IgD-negative memory B cell (primary cell): Measurements from ENCODE around the gene PRDM1. TPM values are rescaled to one million over a fixed set of nuclear protein-coding genes. Genes with fewer than 3 reads are reported as not detected.

Experiments used
- H3K27ac Mint-ChIP-seq, 3 donors: one replicate each; pipeline ENCODE4 v1.8.0; 2020 to 2022; ENCODE audit warnings: mild to moderate bottlenecking in 3 of 3, mixed read lengths in 3 of 3, moderate library complexity in 1 of 3
- H3K27me3 Mint-ChIP-seq: one replicate; pipeline ENCODE4 v1.8.0; 2021; ENCODE audit warnings: mixed read lengths
- H3K36me3 Mint-ChIP-seq: one replicate; pipeline ENCODE4 v1.8.0; 2020; ENCODE audit warnings: mild to moderate bottlenecking, mixed read lengths
- H3K4me1 Mint-ChIP-seq, 3 donors: one replicate each; pipeline ENCODE4 v1.8.0; 2020 to 2022; ENCODE audit warnings: mixed read lengths in 3 of 3, mild to moderate bottlenecking in 1 of 3
- H3K4me3 Mint-ChIP-seq, 4 donors: one replicate each; pipeline ENCODE4 v1.8.0; 2020 to 2022; ENCODE audit warnings: mild to moderate bottlenecking in 4 of 4, mixed read lengths in 4 of 4, moderate library complexity in 3 of 4
- H3K9me3 Mint-ChIP-seq, 3 donors: one replicate each; pipeline ENCODE4 v1.8.0; 2020 to 2021; ENCODE audit warnings: mixed read lengths in 3 of 3, mild to moderate bottlenecking in 1 of 3
- polyA plus RNA-seq: library from polyadenylated mRNA; unstranded; fragments of 300-500 nt; fragmentation: Illumina TruSeq; gene quantifications from one replicate; pipeline ENCODE4 v1.2.3, GENCODE V29; 2021

Gene PRDM1
- polyA plus RNA-seq, 1 donor from 2014 or later = 11.0 TPM

DNA sequence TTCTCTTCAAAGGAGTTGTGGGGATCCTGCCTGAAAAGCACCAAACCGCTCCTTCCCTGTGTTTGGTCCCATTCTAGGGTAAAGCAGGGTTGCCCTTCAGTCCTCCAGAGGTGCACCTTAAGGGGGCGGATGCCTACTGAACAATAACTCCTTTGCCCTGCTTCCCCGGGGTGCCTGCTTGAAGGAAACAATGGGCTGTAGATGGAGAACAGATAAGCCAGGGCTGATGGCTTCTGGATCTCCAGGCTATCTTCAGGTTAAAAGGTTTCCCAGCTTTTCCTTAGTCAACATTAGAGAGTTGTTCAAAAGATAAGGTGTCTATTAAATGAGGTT lies 5.4 kb upstream of the PRDM1 start:
- H3K36me3 Mint-ChIP-seq = no peaks in the 10 kb centered on the region
- no peaks in the 10 kb centered on the region for H3K9me3 Mint-ChIP-seq
- H3K27me3 Mint-ChIP-seq = peaks cover 2% of the 10 kb centered on the region
- H3K27ac Mint-ChIP-seq = peak overlapping the region in 1 of 3 donors; percentile 14
- no peak overlapping the region for H3K4me3 Mint-ChIP-seq
- peaks cover 13 to 18% (median 16%) of the 10 kb centered on the region in 3 donors for H3K4me1 Mint-ChIP-seq

- H3K9me3 Mint-ChIP-seq = no peaks in the 10 kb centered on the region
- H3K4me3 Mint-ChIP-seq = no peak overlapping the region
- H3K36me3 Mint-ChIP-seq = no peaks in the 10 kb centered on the region
- peaks cover 20 to 24% (median 21%) of the 10 kb centered on the region in 3 donors for H3K4me1 Mint-ChIP-seq
- peaks cover 4% of the 10 kb centered on the region for H3K27me3 Mint-ChIP-seq
- no peak overlapping the region for H3K27ac Mint-ChIP-seq
Observed at GRCh38 chr6:106081715-106082114, 4.4 kb upstream of the PRDM1 start.

GRCh38 chr6:106082735-106083398 lies 3.3 kb upstream of the PRDM1 start:
- no peaks in the 10 kb centered on the region for H3K36me3 Mint-ChIP-seq
- peaks cover 21 to 26% (median 25%) of the 10 kb centered on the region in 3 donors for H3K4me1 Mint-ChIP-seq
- H3K27ac Mint-ChIP-seq = no peak overlapping the region
- H3K4me3 Mint-ChIP-seq = no peak overlapping the region
- peaks cover 9% of the 10 kb centered on the region for H3K27me3 Mint-ChIP-seq
- H3K9me3 Mint-ChIP-seq = no peaks in the 10 kb centered on the region

DNA sequence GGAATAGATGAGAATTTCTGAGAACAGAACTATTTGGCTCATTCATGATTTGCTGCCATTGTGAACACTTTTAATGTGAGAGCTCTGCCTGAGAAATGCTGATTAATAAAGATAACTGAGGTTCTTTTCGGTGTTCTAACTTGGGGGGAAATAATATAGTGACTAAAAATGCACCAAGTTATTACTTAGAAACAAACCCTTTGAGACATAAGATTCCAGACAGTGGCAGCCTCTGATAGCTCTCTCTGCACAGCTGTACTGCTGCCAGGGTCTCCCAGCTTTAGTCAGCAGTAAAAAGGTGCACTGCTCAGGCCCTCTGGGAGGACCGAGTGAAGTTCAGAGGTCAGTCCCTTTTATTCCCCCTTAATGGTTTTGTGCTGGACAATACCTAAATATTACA lies 2.5 kb upstream of the PRDM1 start:
- H3K36me3 Mint-ChIP-seq = no peaks in the 10 kb centered on the region
- no peak overlapping the region for H3K27ac Mint-ChIP-seq
- H3K4me3 Mint-ChIP-seq = peak overlapping the region in 1 of 4 donors; percentile 56
- peaks cover 21 to 26% (median 25%) of the 10 kb centered on the region in 3 donors for H3K4me1 Mint-ChIP-seq
- peaks cover 9% of the 10 kb centered on the region for H3K27me3 Mint-ChIP-seq
- H3K9me3 Mint-ChIP-seq = no peaks in the 10 kb centered on the region

- Mint-ChIP-seq H3K4me3 (peak overlapping the region; percentile 12 to 98 (median 56)), H3K27ac (peak overlapping the region; percentile 2 to 86 (median 64)), H3K9me3 (no peaks in the 10 kb centered on the region), H3K4me1 (peaks cover 21 to 26% (median 25%) of the 10 kb centered on the region in 3 donors), H3K36me3 (no peaks in the 10 kb centered on the region), H3K27me3 (peaks cover 9% of the 10 kb centered on the region)
Observed at GRCh38 chr6:106084106-106084988, 1.8 kb upstream of the PRDM1 start.

- Mint-ChIP-seq H3K36me3 (no peaks in the 10 kb centered on the region), H3K27me3 (peaks cover 9% of the 10 kb centered on the region), H3K4me3 (peak overlapping the region; percentile 78 to 98 (median 89)), H3K27ac (peak overlapping the region; percentile 2 to 95 (median 64)), H3K9me3 (no peaks in the 10 kb centered on the region), H3K4me1 (peaks cover 26 to 31% (median 29%) of the 10 kb centered on the region in 3 donors)
Observed at GRCh38 chr6:106084989-106085691, 996 bp upstream of the PRDM1 start.

GRCh38 chr6:106085692-106085983 lies 498 bp upstream of the PRDM1 start:
- Mint-ChIP-seq H3K27me3 (peaks cover 9% of the 10 kb centered on the region), H3K4me1 (peaks cover 31 to 35% (median 34%) of the 10 kb centered on the region in 3 donors), H3K9me3 (no peaks in the 10 kb centered on the region)

GRCh38 chr6:106086814-106087175 lies 659 bp downstream of the PRDM1 start:
- H3K27ac Mint-ChIP-seq = no peak overlapping the region
- H3K4me1 Mint-ChIP-seq = peaks cover 37 to 42% (median 41%) of the 10 kb centered on the region in 3 donors
- no peaks in the 10 kb centered on the region for H3K9me3 Mint-ChIP-seq
- H3K27me3 Mint-ChIP-seq = peaks cover 8% of the 10 kb centered on the region
- peak overlapping the region in 3 of 4 donors; percentile 73 to 91 (median 88) for H3K4me3 Mint-ChIP-seq
- no peaks in the 10 kb centered on the region for H3K36me3 Mint-ChIP-seq

More at GRCh38 chr6:106085692-106085983, 498 bp upstream of the PRDM1 start:
- Mint-ChIP-seq H3K36me3 (no peaks in the 10 kb centered on the region), H3K27ac (peak overlapping the region; percentile 42 to 95 (median 87)), H3K4me3 (peak overlapping the region; percentile 78 to 98 (median 89))

DNA sequence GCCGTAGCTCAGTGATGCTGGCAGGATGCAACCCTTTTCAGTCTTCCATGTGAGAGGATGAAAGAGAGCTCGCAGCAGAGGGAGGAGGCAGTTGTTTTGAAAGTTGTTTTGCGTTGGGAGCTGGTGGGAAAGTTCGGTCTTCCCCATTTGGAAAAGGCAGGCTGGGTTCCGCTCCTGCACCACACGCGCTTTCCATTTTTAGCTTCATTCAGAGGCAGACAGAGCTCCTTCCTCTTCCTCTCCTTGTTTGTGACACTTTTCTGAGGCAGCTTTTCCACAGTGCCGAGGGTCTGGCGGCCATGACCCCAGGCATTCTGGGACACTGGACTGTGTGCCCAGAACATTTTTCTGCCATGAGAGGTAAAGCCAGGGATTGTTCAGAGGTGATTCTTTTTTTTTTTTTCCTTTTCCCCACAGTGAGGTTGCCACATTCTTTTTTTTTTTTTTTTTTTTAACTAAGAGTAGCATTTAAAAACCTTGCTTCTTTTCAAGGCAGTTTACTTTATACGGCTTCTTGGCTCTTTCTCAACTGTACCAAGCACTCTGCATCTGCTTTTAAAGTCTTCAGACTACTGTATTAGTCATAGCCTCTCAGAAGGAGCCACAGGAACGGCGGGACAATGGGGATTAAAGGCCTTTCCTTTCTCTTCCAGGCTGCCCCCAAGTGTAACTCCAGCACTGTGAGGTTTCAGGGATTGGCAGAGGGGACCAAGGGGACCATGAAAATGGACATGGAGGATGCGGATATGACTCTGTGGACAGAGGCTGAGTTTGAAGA lies 1.6 kb downstream of the PRDM1 start:
- Mint-ChIP-seq H3K4me3 (peak overlapping the region; percentile 29 to 91 (median 80)), H3K36me3 (no peaks in the 10 kb centered on the region), H3K4me1 (peaks cover 38 to 46% (median 43%) of the 10 kb centered on the region in 3 donors), H3K27ac (peak overlapping the region in 1 of 3 donors; percentile 43), H3K27me3 (peaks cover 7% of the 10 kb centered on the region), H3K9me3 (no peaks in the 10 kb centered on the region)

- peak overlapping the region; percentile 62 to 89 (median 70) for H3K4me3 Mint-ChIP-seq
- peak overlapping the region in 2 of 3 donors; percentile 15 to 59 for H3K27ac Mint-ChIP-seq
- H3K4me1 Mint-ChIP-seq = peaks cover 40 to 52% (median 45%) of the 10 kb centered on the region in 3 donors
Observed at GRCh38 chr6:106090001-106090400, 3.9 kb downstream of the PRDM1 start.

DNA sequence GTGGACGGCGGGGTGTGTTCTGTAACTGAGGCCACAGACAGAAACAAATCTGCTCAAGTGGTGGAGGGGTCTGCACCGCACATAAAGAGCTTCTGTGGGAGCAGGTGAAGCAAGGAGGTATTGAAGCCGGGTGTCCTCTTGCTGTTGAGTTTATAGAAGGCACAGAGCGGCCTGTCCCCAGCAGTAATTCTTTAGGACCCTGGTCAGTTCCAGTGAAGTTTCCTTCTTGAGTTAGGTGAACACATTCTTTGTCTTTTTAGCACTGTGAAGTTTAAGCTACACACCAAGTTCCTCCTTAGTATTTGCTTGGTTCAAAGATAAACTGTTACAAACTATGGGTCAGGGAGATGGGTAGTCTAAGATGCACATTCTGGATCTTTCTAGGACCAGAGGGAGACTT lies 6.1 kb downstream of the PRDM1 start:
- Mint-ChIP-seq H3K4me3 (peak overlapping the region in 3 of 4 donors; percentile 31 to 69 (median 48)), H3K9me3 (no peaks in the 10 kb centered on the region), H3K36me3 (no peaks in the 10 kb centered on the region), H3K27ac (no peak overlapping the region), H3K4me1 (peaks cover 34 to 54% (median 43%) of the 10 kb centered on the region in 3 donors), H3K27me3 (peaks cover 5% of the 10 kb centered on the region)

More at GRCh38 chr6:106090001-106090400, 3.9 kb downstream of the PRDM1 start:
- H3K36me3 Mint-ChIP-seq = no peaks in the 10 kb centered on the region
- H3K27me3 Mint-ChIP-seq = peaks cover 7% of the 10 kb centered on the region
- no peaks in the 10 kb centered on the region for H3K9me3 Mint-ChIP-seq

DNA sequence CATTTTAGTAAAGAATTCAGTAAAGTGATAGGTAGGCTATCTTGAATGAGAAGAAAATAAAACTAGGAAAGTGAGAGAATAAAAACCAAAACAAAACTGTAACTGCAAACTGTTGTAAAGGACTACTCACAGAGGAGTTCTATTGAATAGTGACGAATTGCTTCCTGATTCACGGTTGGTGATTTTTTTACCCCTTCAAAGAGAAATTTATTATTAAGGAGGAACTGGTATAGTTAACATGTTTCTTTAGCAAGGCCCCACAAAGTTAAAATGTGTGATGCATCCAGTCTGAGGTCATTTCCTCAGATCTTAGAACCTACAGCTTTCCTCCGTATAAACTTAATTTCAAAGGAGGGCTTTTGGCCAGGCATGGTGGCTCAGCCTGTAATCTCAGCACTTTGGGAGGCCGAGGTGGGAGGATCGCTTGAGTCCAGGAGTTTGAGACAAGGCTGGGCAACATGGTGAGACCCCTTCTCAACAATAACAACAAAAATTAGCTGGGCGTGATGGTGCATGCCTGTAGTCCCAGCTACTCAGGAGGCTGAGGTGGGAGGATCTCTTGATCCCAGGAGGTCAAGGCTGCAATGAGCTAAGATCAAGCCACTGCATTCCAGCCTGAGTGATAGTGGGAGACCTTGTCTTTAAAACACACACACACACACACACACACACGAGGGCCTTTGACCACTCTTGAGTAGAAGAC lies 8.3 kb downstream of the PRDM1 start:
- Mint-ChIP-seq H3K36me3 (no peaks in the 10 kb centered on the region), H3K27me3 (no peaks in the 10 kb centered on the region), H3K4me3 (peak overlapping the region; percentile 16 to 69 (median 40)), H3K9me3 (no peaks in the 10 kb centered on the region), H3K4me1 (peaks cover 48 to 57% (median 54%) of the 10 kb centered on the region in 3 donors), H3K27ac (peak overlapping the region; percentile 18 to 61 (median 47))

GRCh38 chr6:106094964-106095335 lies 8.8 kb downstream of the PRDM1 start:
- Mint-ChIP-seq H3K27ac (peak overlapping the region in 1 of 3 donors; percentile 10), H3K36me3 (no peaks in the 10 kb centered on the region), H3K27me3 (no peaks in the 10 kb centered on the region), H3K4me1 (peaks cover 46 to 58% (median 57%) of the 10 kb centered on the region in 3 donors), H3K9me3 (no peaks in the 10 kb centered on the region), H3K4me3 (peak overlapping the region in 1 of 4 donors; percentile 61)
